Transverse colon (tissue), 4 donors: ENCODE data around the gene LILRA2.
"Not testable (repeated sequence)": the region's sequence is repeated elsewhere in the genome, so short reads cannot be mapped to it uniquely, and the experiment has no call there.

Experiments used
- CTCF ChIP-seq, 5 experiments: fragments of 200-600 bp in 3 of 5; fragments of 450-650 bp in 2 of 5; sonication (generic) in 3 of 5; IDR thresholded peaks; 1 replicate in 2 of 5; 2 replicates in 3 of 5; pipeline ENCODE4 v1.5.1; 2016 to 2017; ENCODE audit warnings: antibody characterized with exemption in 5 of 5, inconsistent platforms in 3 of 5, mild to moderate bottlenecking in 2 of 5, moderate library complexity in 1 of 5
- EP300 ChIP-seq: sonication (generic); formaldehyde crosslinking; IDR thresholded peaks from one replicate; pipeline ENCODE4 v1.6.1; 2017; ENCODE audit warnings: antibody characterized with exemption, low read depth
- POLR2A ChIP-seq: fragments of 450-650 bp; IDR thresholded peaks from one replicate; pipeline ENCODE4 v1.6.1; 2016; ENCODE audit warnings: antibody characterized with exemption, mild to moderate bottlenecking, moderate library complexity
- POLR2AphosphoS5 ChIP-seq, 3 donors: sonication (generic); formaldehyde crosslinking; IDR thresholded peaks; one replicate each; pipeline ENCODE4 v1.6.1; 2016; ENCODE audit warnings: antibody characterized with exemption in 3 of 3

- not testable (repeated sequence) for TF ChIP-seq POLR2A; CTCF (IDR thresholded peaks at IDR 0.05); EP300; POLR2AphosphoS5 (IDR thresholded peaks at IDR 0.05)
Measured at GRCh38 chr19:54575205-54575604, 1.6 kb downstream of the LILRA2 start.
